Measurements from ENCODE around the gene CRLF2.
"Not testable (repeated sequence)": the region's sequence is repeated elsewhere in the genome, so short reads cannot be mapped to it uniquely, and the experiment has no call there.

DNA sequence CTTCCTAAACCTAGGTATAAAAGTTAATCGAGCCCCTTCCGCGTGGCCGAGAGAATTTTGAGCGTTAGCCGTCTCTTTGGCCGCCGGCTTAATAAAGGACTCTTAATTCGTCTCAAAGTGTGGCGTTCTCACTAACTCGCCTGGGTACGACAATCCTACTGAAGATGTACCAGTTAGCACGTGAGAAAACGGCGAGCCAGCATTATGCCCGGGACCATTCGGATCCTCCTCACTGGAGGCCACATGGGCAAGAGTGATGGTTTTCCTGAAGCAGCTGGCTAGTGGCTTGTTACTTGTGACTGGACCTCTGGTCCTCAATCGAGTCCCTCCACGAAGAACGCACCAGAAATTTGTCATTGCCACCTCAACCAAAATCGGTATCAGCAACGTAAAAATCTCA, 39.0 kb downstream of the CRLF2 start:
- not testable (repeated sequence) for TF ChIP-seq POLR2AphosphoS5, POLR2A (IDR thresholded peaks at IDR 0.05)
